ENCODE measurements around the gene RTN1. TPM values are rescaled to one million over a fixed set of nuclear protein-coding genes. Genes with fewer than 3 reads are reported as not detected.

Gene RTN1
- polyA plus RNA-seq, 1 experiment: 0.36 TPM

GRCh38 chr14:59711080-59711479 is 159.5 kb downstream of the RTN1 start:
- Histone ChIP-seq H3K36me3 (ENCODE audit: control insufficient read depth, insufficient read depth, low read length) (no peaks in the 10 kb centered on the region), H3K27me3 (ENCODE audit: control insufficient read depth, insufficient read depth, low read length) (no peaks in the 10 kb centered on the region), H3K4me3 (ENCODE audit: low read depth, low read length) (no peak overlapping the region)
- ChIA-PET POLR2A (no interaction called here), CTCF (no interaction called here)
- TF ChIP-seq CTCF (IDR thresholded peaks at IDR 0.05; ENCODE audit: insufficient read depth, low read depth, low read length): no peak
- no peak for DNase-seq (ENCODE audit: low read depth)

- Histone ChIP-seq H3K27me3 (ENCODE audit: control insufficient read depth, insufficient read depth, low read length) (no peaks in the 10 kb centered on the region), H3K4me3 (ENCODE audit: low read depth, low read length) (no peak overlapping the region), H3K36me3 (ENCODE audit: control insufficient read depth, insufficient read depth, low read length) (no peaks in the 10 kb centered on the region)
- ChIA-PET POLR2A (no interaction called here), CTCF (no interaction called here)
- no peak for DNase-seq (ENCODE audit: low read depth)
- TF ChIP-seq CTCF (IDR thresholded peaks at IDR 0.05; ENCODE audit: insufficient read depth, low read depth, low read length): no peak
Observed at GRCh38 chr14:59707778-59708561, 162.6 kb downstream of the RTN1 start.

- Histone ChIP-seq H3K4me3 (ENCODE audit: low read depth, low read length) (no peak overlapping the region), H3K36me3 (ENCODE audit: control insufficient read depth, insufficient read depth, low read length) (no peaks in the 10 kb centered on the region), H3K27me3 (ENCODE audit: control insufficient read depth, insufficient read depth, low read length) (no peaks in the 10 kb centered on the region)
- POLR2A ChIA-PET: no interaction called here
- TF ChIP-seq CTCF (IDR thresholded peaks at IDR 0.05; ENCODE audit: insufficient read depth, low read depth, low read length): no peak
- no peak for DNase-seq (ENCODE audit: low read depth)
- CTCF ChIA-PET: interaction anchor here (1.9 kb wide), 1 partner anchor 17 kb away, joined by 5 read pairs; no protein-coding TSS in a partner anchor
Observed at GRCh38 chr14:59705866-59706265, 164.7 kb downstream of the RTN1 start.

- CTCF ChIA-PET: interaction anchor here (1.9 kb wide), 1 partner anchor 17 kb away, joined by 5 read pairs; no protein-coding TSS in a partner anchor
- POLR2A ChIA-PET: no interaction called here
- TF ChIP-seq CTCF (IDR thresholded peaks at IDR 0.05; ENCODE audit: insufficient read depth, low read depth, low read length): no peak
- Histone ChIP-seq H3K4me3 (ENCODE audit: low read depth, low read length) (no peak overlapping the region), H3K27me3 (ENCODE audit: control insufficient read depth, insufficient read depth, low read length) (no peaks in the 10 kb centered on the region), H3K36me3 (ENCODE audit: control insufficient read depth, insufficient read depth, low read length) (no peaks in the 10 kb centered on the region)
- no peak for DNase-seq (ENCODE audit: low read depth)
Observed at GRCh38 chr14:59705245-59705644, 165.3 kb downstream of the RTN1 start.

GRCh38 chr14:59704054-59704645 is 166.4 kb downstream of the RTN1 start:
- DNase-seq (ENCODE audit: low read depth): no peak
- Histone ChIP-seq H3K36me3 (ENCODE audit: control insufficient read depth, insufficient read depth, low read length) (no peaks in the 10 kb centered on the region), H3K27me3 (ENCODE audit: control insufficient read depth, insufficient read depth, low read length) (no peaks in the 10 kb centered on the region), H3K4me3 (ENCODE audit: low read depth, low read length) (no peak overlapping the region)
- ChIA-PET CTCF (interaction anchor here (1.9 kb wide), 1 partner anchor 16 kb away, joined by 5 read pairs; no protein-coding TSS in a partner anchor), POLR2A (no interaction called here)
- no peak for TF ChIP-seq CTCF (IDR thresholded peaks at IDR 0.05; ENCODE audit: insufficient read depth, low read depth, low read length)
